HepG2 (cell line): ENCODE results near the gene GAN. TPM values are rescaled to one million over a fixed set of nuclear protein-coding genes. Genes with fewer than 3 reads are reported as not detected.

Experiments
- ATAC-seq: fragments of 200-7000 bp; cut with Tn5 transposase; 3 replicates; pipeline ENCODE4 v1.9.1; 2020; ENCODE audit warnings: mild to moderate bottlenecking, moderate library complexity
- BruUV-seq: library from RNA; stranded (reverse); fragments of 400-500 nt; replicated peaks from 2 replicates; lab custom pipeline; 2021; lab: Mats Ljungman, UMichigan
- CTCF ChIA-PET: fragments of 300-600 bp; formaldehyde crosslinking; extraction: SDS; loops from one replicate; lab custom pipeline; 2021; ENCODE audit warnings: low total read pairs, inconsistent platforms, low intra/inter-chr PET ratio; lab: Yijun Ruan, JAX
- POLR2A ChIA-PET: fragments of 350-600 bp; sonication (Branson Sonifier 250); formaldehyde crosslinking; loops from one replicate; lab custom pipeline; 2020; ENCODE audit warnings: antibody characterized with exemption, inconsistent platforms; lab: Yijun Ruan, JAX
- DNase-seq: peaks from one replicate; pipeline ENCODE4 v3.0.0-alpha.2; 2015; ENCODE audit warnings: low spot score
- FAIRE-seq: peaks from 3 replicates; lab custom pipeline; 2011; peaks lifted over from hg19 to GRCh38; lab: Jason Lieb, UNC
- H2AFZ ChIP-seq: one replicate; pipeline ENCODE4 v1.6.1; 2011; ENCODE audit warnings: low read length, inconsistent platforms
- H3K27ac ChIP-seq: fragments of 300-600 bp; 3 replicates; pipeline ENCODE4 v1.8.0; 2011; ENCODE audit warnings: mixed run types, mild to moderate bottlenecking, mixed read lengths, low read length, inconsistent platforms; ENCODE audit not compliant: insufficient read depth; ENCODE audit errors: extremely low read length
- H3K27me3 ChIP-seq, 2 experiments: fragments of 200-600 bp in 1 of 2; 2 replicates in 1 of 2; 3 replicates in 1 of 2; pipeline versions ENCODE4 v1.6.0 to v1.8.0; 2011; ENCODE audit warnings: low read length in 2 of 2, mild to moderate bottlenecking in 2 of 2, moderate library complexity in 2 of 2, inconsistent platforms in 1 of 2; ENCODE audit not compliant: insufficient read depth in 2 of 2, control insufficient read depth in 1 of 2
- H3K36me3 ChIP-seq, 2 experiments: fragments of 200-600 bp in 1 of 2; replicated peaks in 1 of 2; 2 replicates in 1 of 2; 3 replicates in 1 of 2; pipeline versions ENCODE4 v1.5.1 to v1.8.0; 2011; ENCODE audit warnings: low read length in 2 of 2, inconsistent platforms in 1 of 2; ENCODE audit not compliant: insufficient read depth in 2 of 2, control insufficient read depth in 1 of 2
- H3K4me1 ChIP-seq: 2 replicates; pipeline ENCODE4 v1.5.1; 2012; ENCODE audit warnings: low read length, inconsistent platforms; ENCODE audit not compliant: insufficient read depth
- H3K4me2 ChIP-seq: 2 replicates; pipeline ENCODE4 v1.6.0; 2011; ENCODE audit warnings: low read depth, low read length, inconsistent platforms
- H3K4me3 ChIP-seq, 3 experiments: fragments of 200-600 bp in 1 of 3; sonication (generic), shearing (Covaris generic) in 1 of 3; replicated peaks in 1 of 3; 2 replicates each; pipeline ENCODE4 v1.5.1; 2011 to 2016; ENCODE audit warnings: low read length in 3 of 3, inconsistent platforms in 2 of 3, low read depth in 2 of 3, mild to moderate bottlenecking in 2 of 3, control low read depth in 1 of 3, mixed read lengths in 1 of 3; ENCODE audit not compliant: insufficient read depth in 1 of 3
- H3K79me2 ChIP-seq: one replicate; pipeline ENCODE4 v1.6.1; 2011; ENCODE audit warnings: low read length, inconsistent platforms; ENCODE audit not compliant: insufficient read depth
- H3K9ac ChIP-seq: 2 replicates; pipeline ENCODE4 v1.6.0; 2011; ENCODE audit warnings: mild to moderate bottlenecking, low read depth, low read length, inconsistent platforms; ENCODE audit not compliant: insufficient read depth
- H3K9me3 ChIP-seq: 2 replicates; pipeline ENCODE4 v1.5.1; 2012; ENCODE audit warnings: mild to moderate bottlenecking, low read length
- H4K20me1 ChIP-seq: 2 replicates; pipeline ENCODE4 v1.6.0; 2011; ENCODE audit warnings: inconsistent platforms, mild to moderate bottlenecking, low read length, moderate library complexity; ENCODE audit not compliant: insufficient read depth
- BATF2 ChIP-seq: sonication (generic); formaldehyde crosslinking; IDR thresholded peaks from 2 replicates; pipeline ENCODE4 v1.8.0; 2022; ENCODE audit warnings: mild to moderate bottlenecking, missing genetic modification reagents, moderate library complexity
- CBX1 ChIP-seq: IDR thresholded peaks from one replicate; pipeline ENCODE4 v1.6.1; 2016; ENCODE audit warnings: antibody characterized with exemption, low read depth
- CBX2 ChIP-seq, 2 experiments: fragments of 200-600 bp in 1 of 2; sonication (generic); formaldehyde crosslinking in 1 of 2; IDR thresholded peaks; 2 replicates each; pipeline versions ENCODE4 v1.7.0 to v1.8.1; 2018 to 2022; ENCODE audit warnings: low read depth in 2 of 2, low read length in 1 of 2, mild to moderate bottlenecking in 1 of 2, missing genetic modification reagents in 1 of 2
- CREB3 ChIP-seq: sonication (generic); formaldehyde crosslinking; IDR thresholded peaks from 2 replicates; pipeline ENCODE4 v1.5.0; 2020; ENCODE audit warnings: missing genetic modification reagents
- HNF4A ChIP-seq: sonication (generic); formaldehyde crosslinking; IDR thresholded peaks from 2 replicates; pipeline ENCODE4 v1.4.0; 2020; ENCODE audit warnings: missing genetic modification reagents
- HNF4G ChIP-seq, 2 experiments: sonication (generic) in 1 of 2; formaldehyde crosslinking in 1 of 2; IDR thresholded peaks; 2 replicates each; pipeline versions ENCODE4 v1.4.0 to v1.6.1; 2011 to 2020; ENCODE audit warnings: borderline replicate concordance in 2 of 2, low read depth in 2 of 2, mild to moderate bottlenecking in 2 of 2, low read length in 1 of 2, missing genetic modification reagents in 1 of 2, moderate library complexity in 1 of 2
- MAFF ChIP-seq: IDR thresholded peaks from 2 replicates; pipeline ENCODE4 v1.6.1; 2011; ENCODE audit warnings: low read depth, low read length, improper control_type of control experiment
- MED13 ChIP-seq: sonication (generic); formaldehyde crosslinking; IDR thresholded peaks from 2 replicates; pipeline ENCODE4 v1.5.0; 2020; ENCODE audit warnings: missing genetic modification reagents
- ONECUT2 ChIP-seq: sonication (generic); formaldehyde crosslinking; IDR thresholded peaks from 2 replicates; pipeline ENCODE4 v1.4.0; 2020; ENCODE audit warnings: missing genetic modification reagents
- PRPF4 ChIP-seq: fragments of 200-400 bp; formaldehyde crosslinking; IDR thresholded peaks from 2 replicates; pipeline ENCODE4 v1.6.1; 2016; ENCODE audit warnings: low read length, low read depth; ENCODE audit not compliant: poor library complexity, severe bottlenecking
- REXO4 ChIP-seq: sonication (generic); formaldehyde crosslinking; IDR thresholded peaks from 2 replicates; pipeline ENCODE4 v1.8.0; 2022; ENCODE audit warnings: missing genetic modification reagents, mild to moderate bottlenecking, borderline replicate concordance
- SOX13 ChIP-seq, 3 experiments: fragments of 450-650 bp in 1 of 3; sonication (generic) in 1 of 3; formaldehyde crosslinking in 1 of 3; IDR thresholded peaks in 2 of 3; conservative IDR thresholded peaks in 1 of 3; 2 replicates each; pipeline versions ENCODE4 v1.5.0 to v1.6.1; 2016 to 2020; ENCODE audit warnings: antibody characterized with exemption in 1 of 3, mild to moderate bottlenecking in 1 of 3, missing compliant biosample characterization in 1 of 3, missing genetic modification reagents in 1 of 3, moderate library complexity in 1 of 3
- YEATS4 ChIP-seq: sonication (generic); formaldehyde crosslinking; IDR thresholded peaks from 2 replicates; pipeline ENCODE4 v1.4.0; 2020; ENCODE audit warnings: missing genetic modification reagents, borderline replicate concordance
- ZNF546 ChIP-seq: sonication (generic); formaldehyde crosslinking; conservative IDR thresholded peaks from 2 replicates; pipeline ENCODE4 v1.8.1; 2023; ENCODE audit warnings: mild to moderate bottlenecking, missing genetic modification reagents
- ZNF740 ChIP-seq: sonication (generic); formaldehyde crosslinking; IDR thresholded peaks from 2 replicates; pipeline ENCODE4 v1.4.0; 2020; ENCODE audit warnings: missing genetic modification reagents
- ZNF776 ChIP-seq: sonication (generic); formaldehyde crosslinking; IDR thresholded peaks from 2 replicates; pipeline ENCODE4 v1.4.0; 2020; ENCODE audit warnings: mild to moderate bottlenecking, missing genetic modification reagents
- ZNF891 ChIP-seq: sonication (generic); formaldehyde crosslinking; IDR thresholded peaks from 2 replicates; pipeline ENCODE4 v1.5.0; 2020; ENCODE audit warnings: mild to moderate bottlenecking, missing genetic modification reagents
- WGBS: methylation state at CpG from one replicate; pipeline ENCODE4 v1.1.6; 2017; ENCODE audit warnings: low lambda C conversion rate; 5-methylcytosine and 5-hydroxymethylcytosine counted together
- in situ Hi-C: cut with HindIII; loops from 2 replicates; pipeline ENCODE4 v1.10.0; 2017; ENCODE audit warnings: low pct_unique_long_range_greater_than_20kb; ENCODE audit not compliant: extremely low pct_ligation_motif_present
- intact Hi-C: fragments of 100-400 bp; cut with micrococcal nuclease; formaldehyde crosslinking; loops from one replicate; pipeline ENCODE4 v1.10.0; 2022; ENCODE audit not compliant: unreplicated experiment
- polyA plus RNA-seq, 8 experiments: library from polyadenylated mRNA; depleted of rRNA in 3 of 8; stranded (reverse) in 7 of 8; unstranded in 1 of 8; fragments of >200 nt; fragmentation: Illumina TruSeq in 4 of 8; extraction: Trizol in 4 of 8; gene quantifications; 2 replicates each; pipeline versions ENCODE4 v1.2.1 to v1.2.3, GENCODE V29; 2011 to 2016; ENCODE audit warnings: low read depth in 4 of 8, missing spikeins in 1 of 8, mixed read lengths in 1 of 8; ENCODE audit not compliant: insufficient read depth in 1 of 8
- total RNA-seq, 5 experiments: library from RNA; depleted of rRNA; stranded (reverse); fragments of >200 nt; fragmentation: Illumina TruSeq; extraction: Trizol; gene quantifications; 2 replicates each; pipeline ENCODE4 v1.2.3, GENCODE V29; 2016; ENCODE audit warnings: low read depth in 1 of 5
- TF ChIP-seq, protein P1 (sequence below): sonication (generic); formaldehyde crosslinking; conservative IDR thresholded peaks from 2 replicates; pipeline ENCODE4 v1.4.0; 2020; ENCODE audit warnings: missing genetic modification reagents

GAN gene
- total and polyA plus RNA-seq, 2 of the 13 experiments (the other 11 are each of a cell fraction or from before 2014, with no cell fraction given), result 4.3 to 11.0 TPM

DNA sequence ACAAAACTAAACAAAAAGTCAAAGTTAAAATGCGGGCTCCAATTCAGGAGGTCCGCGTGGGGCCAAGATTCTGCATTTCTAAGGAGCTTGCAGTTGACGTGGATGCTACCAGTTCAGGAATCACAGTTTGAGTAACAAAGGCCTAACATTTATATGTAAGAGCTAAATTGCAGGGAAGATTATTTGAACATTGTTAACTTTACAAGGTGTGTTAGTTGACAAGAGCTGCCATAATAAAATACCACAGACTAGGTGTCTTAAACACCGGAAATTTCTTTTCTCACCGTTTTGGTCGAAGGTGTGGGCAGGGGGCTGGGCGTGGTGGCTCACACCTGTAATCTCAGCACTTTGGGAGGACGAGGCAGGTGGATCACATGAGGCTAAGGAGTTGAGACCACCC is 105.0 kb downstream of the GAN start (continued):
- TF ChIP-seq CBX2 (IDR thresholded peaks at IDR 0.05; ENCODE audit: low read depth, low read length) (no peak), CBX2 (CRISPR knock-in tag; IDR thresholded peaks at IDR 0.05; ENCODE audit: low read depth) (no peak), MED13 (no peak), CREB3 (CRISPR knock-in tag) (no peak), ZNF891 (CRISPR knock-in tag) (no peak), PRPF4 (no peak), HNF4A (CRISPR knock-in tag) (no peak), ZNF740 (no peak), ZNF546 (no peak)
- TF ChIP-seq, all 625 proteins: peak for 0

DNA sequence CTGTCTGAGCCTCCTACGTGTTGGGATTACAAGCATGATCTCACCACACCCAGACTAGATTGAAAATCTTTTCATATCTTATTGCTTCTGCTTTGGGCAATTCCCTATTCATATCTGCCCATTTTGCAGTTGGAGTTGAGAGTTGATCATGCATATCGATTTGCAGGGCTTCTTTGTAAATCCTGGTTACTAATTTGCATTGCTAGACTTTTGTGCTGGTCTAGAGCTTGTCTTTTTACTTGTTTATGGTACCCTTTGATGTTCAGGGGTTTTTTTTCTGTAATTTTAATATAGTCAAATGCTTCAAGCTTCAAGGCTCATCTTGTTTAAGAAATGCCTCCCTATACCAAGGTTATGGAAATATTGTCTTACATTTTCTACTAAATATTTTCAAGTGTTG is 106.4 kb downstream of the GAN start:
- no peak overlapping the region for H3K4me2 ChIP-seq
- CTCF ChIA-PET, result no interaction called here
- in situ Hi-C loops, result no loop called here

More for the DNA sequence above, 106.4 kb downstream of the GAN start:
- FAIRE-seq (no peak), DNase-seq (no peak), ATAC-seq (no peak)
- H3K4me1 ChIP-seq, result peaks cover 7% of the 10 kb centered on the region; the same call in 1 of the 2 replicates
- intact Hi-C loops, result no loop called here
- H3K4me3 ChIP-seq, result no peak overlapping the region
- H3K27ac ChIP-seq, result no peak overlapping the region
- H3K36me3 ChIP-seq, result no peaks in the 10 kb centered on the region
- H3K27me3 ChIP-seq, result peaks cover 0 to 26% of the 10 kb centered on the region in 2 experiments; a peak in 3 of 5 replicates
- H3K9ac ChIP-seq, result no peak overlapping the region
- H2AFZ ChIP-seq, result no peak overlapping the region
- no peaks in the 10 kb centered on the region for H3K9me3 ChIP-seq
- no peaks in the 10 kb centered on the region for H3K79me2 ChIP-seq
- POLR2A ChIA-PET, result no interaction called here
- TF ChIP-seq, protein P1, sequence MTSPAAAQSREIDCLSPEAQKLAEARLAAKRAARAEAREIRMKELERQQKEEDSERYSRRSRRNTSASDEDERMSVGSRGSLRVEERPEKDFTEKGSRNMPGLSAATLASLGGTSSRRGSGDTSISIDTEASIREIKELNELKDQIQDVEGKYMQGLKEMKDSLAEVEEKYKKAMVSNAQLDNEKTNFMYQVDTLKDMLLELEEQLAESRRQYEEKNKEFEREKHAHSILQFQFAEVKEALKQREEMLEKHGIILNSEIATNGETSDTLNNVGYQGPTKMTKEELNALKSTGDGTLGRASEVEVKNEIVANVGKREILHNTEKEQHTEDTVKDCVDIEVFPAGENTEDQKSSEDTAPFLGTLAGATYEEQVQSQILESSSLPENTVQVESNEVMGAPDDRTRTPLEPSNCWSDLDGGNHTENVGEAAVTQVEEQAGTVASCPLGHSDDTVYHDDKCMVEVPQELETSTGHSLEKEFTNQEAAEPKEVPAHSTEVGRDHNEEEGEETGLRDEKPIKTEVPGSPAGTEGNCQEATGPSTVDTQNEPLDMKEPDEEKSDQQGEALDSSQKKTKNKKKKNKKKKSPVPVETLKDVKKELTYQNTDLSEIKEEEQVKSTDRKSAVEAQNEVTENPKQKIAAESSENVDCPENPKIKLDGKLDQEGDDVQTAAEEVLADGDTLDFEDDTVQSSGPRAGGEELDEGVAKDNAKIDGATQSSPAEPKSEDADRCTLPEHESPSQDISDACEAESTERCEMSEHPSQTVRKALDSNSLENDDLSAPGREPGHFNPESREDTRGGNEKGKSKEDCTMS (CRISPR knock-in tag), result no peak
- TF ChIP-seq HNF4G (IDR thresholded peaks at IDR 0.05; ENCODE audit: borderline replicate concordance, low read depth, low read length) (no peak), HNF4G (CRISPR knock-in tag; IDR thresholded peaks at IDR 0.05; ENCODE audit: borderline replicate concordance, low read depth) (no peak), YEATS4 (CRISPR knock-in tag) (no peak), SOX13 (IDR thresholded peaks at IDR 0.05) (no peak), SOX13 (CRISPR knock-in tag; conservative IDR thresholded peaks at IDR 0.05 in 1 of 2, IDR thresholded peaks at IDR 0.05 in 1 of 2) (no peak), ONECUT2 (CRISPR knock-in tag) (no peak), BATF2 (no peak), HNF4A (CRISPR knock-in tag) (no peak), CBX1 (no peak), ZNF740 (no peak), REXO4 (no peak), MAFF (no peak), ZNF776 (CRISPR knock-in tag) (no peak)
- 18% methylated on average over 2 of the region's 2 CpGs for WGBS
- no peaks in the 10 kb centered on the region for H4K20me1 ChIP-seq
- BruUV-seq, result no TSS peak
